ENCODE results near the gene VPS45. TPM values are rescaled to one million over a fixed set of nuclear protein-coding genes. Genes with fewer than 3 reads are reported as not detected.

The VPS45 gene
- total and polyA plus RNA-seq, 8 donors, result 7.4 to 23.7 (median 13.2) TPM

- H3K36me3 ChIP-seq, result no peaks in the 10 kb centered on the region
- FAIRE-seq (no peak), DNase-seq (no peak), ATAC-seq (no peak)
- intact Hi-C loops (cut with DNase I), result loop anchor here in 1 of 3 donors (10.0 kb wide), 1 partner anchor 62 kb away; no protein-coding TSS in a partner anchor
- peaks cover 0 to under 1% (median 0%) of the 10 kb centered on the region in 3 donors for H3K4me1 ChIP-seq
- no peak overlapping the region for H3K4me3 ChIP-seq
- H3K9me3 ChIP-seq, result no peaks in the 10 kb centered on the region
- TF ChIP-seq, protein P1, sequence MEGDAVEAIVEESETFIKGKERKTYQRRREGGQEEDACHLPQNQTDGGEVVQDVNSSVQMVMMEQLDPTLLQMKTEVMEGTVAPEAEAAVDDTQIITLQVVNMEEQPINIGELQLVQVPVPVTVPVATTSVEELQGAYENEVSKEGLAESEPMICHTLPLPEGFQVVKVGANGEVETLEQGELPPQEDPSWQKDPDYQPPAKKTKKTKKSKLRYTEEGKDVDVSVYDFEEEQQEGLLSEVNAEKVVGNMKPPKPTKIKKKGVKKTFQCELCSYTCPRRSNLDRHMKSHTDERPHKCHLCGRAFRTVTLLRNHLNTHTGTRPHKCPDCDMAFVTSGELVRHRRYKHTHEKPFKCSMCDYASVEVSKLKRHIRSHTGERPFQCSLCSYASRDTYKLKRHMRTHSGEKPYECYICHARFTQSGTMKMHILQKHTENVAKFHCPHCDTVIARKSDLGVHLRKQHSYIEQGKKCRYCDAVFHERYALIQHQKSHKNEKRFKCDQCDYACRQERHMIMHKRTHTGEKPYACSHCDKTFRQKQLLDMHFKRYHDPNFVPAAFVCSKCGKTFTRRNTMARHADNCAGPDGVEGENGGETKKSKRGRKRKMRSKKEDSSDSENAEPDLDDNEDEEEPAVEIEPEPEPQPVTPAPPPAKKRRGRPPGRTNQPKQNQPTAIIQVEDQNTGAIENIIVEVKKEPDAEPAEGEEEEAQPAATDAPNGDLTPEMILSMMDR (IDR thresholded peaks at IDR 0.05), result no peak
- 78 to 86% methylated on average over 16 of the region's 16 CpGs for WGBS, 2 donors
- H3K27ac ChIP-seq, result no peak overlapping the region
- H3K27me3 ChIP-seq, result no peaks in the 10 kb centered on the region
These were observed 89.5 kb downstream of the VPS45 start for GRCh38 chr1:150156868-150157603.

DNA sequence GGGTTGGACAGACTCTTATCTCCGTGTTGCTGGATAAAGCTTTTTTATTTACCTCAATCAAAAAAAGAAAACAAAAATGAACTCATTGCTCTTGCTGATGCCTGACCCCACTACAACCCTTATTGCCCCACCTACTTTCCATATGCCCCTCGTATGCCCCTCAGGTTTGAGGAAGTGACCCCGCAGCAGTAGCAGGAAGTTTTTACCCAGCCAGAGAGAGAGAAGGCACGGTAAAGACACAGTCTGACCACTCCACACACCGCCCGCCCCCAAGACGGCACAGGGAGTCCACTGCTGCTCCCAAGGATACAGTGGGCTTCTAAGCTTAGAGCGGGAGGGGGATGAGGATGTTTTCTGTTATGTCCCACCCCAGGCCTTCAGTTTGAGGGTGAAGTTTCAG is 92.0 kb downstream of the VPS45 start:
- Histone ChIP-seq H3K27me3 (no peaks in the 10 kb centered on the region), H3K27ac (no peak overlapping the region), H3K4me1 (peaks cover 0 to 6% (median 0%) of the 10 kb centered on the region in 3 donors), H3K4me3 (no peak overlapping the region), H3K36me3 (no peaks in the 10 kb centered on the region), H3K9me3 (no peaks in the 10 kb centered on the region)
- ATAC-seq (peak in 1 of 4 donors; percentile 17), DNase-seq (no peak), FAIRE-seq (no peak)
- TF ChIP-seq, protein P1 (IDR thresholded peaks at IDR 0.05), result no peak
- 77 to 79% methylated on average over 8 of the region's 8 CpGs for WGBS, 2 donors
- intact Hi-C loops (cut with DNase I), result loop anchor here in 1 of 3 donors (10.0 kb wide), 1 partner anchor 65 kb away; no protein-coding TSS in a partner anchor

DNA sequence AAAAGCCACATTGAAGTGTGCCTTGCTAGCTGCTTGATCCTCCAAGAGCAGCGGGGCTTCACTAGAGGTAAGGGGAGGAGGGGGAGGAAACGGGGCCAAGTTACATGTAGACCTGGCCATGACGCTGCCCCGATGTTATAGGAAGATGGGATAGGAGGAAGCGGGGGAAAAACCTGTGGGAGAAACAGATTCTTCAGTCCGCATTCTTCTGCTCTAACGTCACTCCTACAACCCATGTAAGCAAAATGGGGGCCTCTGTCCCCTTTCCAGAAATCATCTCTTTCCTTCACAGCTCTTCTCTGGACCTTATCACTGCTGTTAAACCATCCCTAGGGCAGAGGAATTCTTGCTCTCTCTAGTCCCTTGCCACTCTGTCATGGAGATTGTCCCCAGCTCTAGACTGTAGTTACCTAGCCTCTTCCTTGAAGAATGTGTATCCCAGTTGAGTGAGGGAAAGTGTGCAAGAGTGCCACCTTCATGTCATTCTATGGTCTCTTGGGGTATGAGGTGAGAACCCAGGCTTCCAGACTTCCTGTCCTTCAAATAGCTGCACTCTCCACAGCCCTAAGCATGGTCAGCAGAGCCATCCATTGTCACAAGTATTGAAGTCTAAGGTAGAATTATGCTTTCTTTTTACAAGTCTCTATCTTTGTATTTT is 93.5 kb downstream of the VPS45 start:
- Histone ChIP-seq H3K27ac (peak overlapping the region in 1 of 4 donors; percentile 13), H3K4me1 (peaks cover 0 to 11% (median 0%) of the 10 kb centered on the region in 3 donors), H3K27me3 (no peaks in the 10 kb centered on the region), H3K4me3 (no peak overlapping the region), H3K9me3 (no peaks in the 10 kb centered on the region), H3K36me3 (no peaks in the 10 kb centered on the region)
- TF ChIP-seq, protein P1 (IDR thresholded peaks at IDR 0.05), result no peak
- WGBS, 2 donors, result 72 to 96% methylated on average over 7 of the region's 7 CpGs
- DNase-seq, result no peak
- FAIRE-seq, result no peak
- intact Hi-C loops (cut with DNase I), result no loop called here
- ATAC-seq, result no peak

DNA sequence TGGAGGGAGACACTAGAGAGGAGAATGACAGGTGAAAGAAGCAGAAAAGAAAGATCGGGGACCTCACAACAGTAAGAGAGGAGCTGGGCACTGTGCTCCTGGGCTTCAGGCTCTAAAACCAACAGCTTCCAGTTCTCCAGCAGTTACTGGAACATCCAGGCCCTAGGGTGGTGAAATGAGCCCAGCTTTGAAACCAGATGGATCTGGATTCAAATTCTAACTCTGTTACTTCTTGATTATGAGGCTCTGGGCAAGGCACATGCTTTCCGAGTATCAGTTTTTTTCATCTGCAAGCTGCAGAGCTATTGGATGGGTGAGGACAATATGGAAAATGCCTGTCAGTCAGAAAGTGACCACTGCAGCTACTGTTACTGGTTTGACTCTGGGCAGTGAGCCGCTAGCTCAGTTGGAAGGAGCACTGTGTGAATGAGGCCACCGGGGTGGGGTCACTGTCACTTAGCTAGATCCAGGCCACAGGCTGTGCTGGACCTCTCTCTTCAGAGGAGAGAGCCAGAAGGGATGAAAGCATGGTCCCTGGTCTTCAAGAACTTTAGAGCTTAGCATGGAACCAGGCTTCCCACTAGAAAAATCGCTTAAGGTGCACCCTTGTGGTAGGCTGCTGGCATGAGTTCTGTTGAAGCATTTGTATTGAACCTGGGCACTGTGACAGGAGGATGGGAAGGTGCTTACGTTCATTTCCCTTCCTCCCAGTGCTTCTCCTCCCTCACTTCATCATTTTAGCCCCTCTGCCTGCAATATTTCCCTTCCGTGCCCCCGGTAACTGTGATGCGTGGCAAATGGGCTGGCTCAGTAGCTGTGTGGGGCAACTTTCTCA is 94.4 kb downstream of the VPS45 start:
- WGBS, 2 donors, result 79 to 86% methylated on average over 9 of the region's 9 CpGs

More for the DNA sequence above, 94.4 kb downstream of the VPS45 start:
- Histone ChIP-seq H3K9me3 (no peaks in the 10 kb centered on the region), H3K4me3 (no peak overlapping the region), H3K27me3 (no peaks in the 10 kb centered on the region), H3K27ac (peak overlapping the region in 3 of 4 donors; percentile 48 to 77 (median 77)), H3K36me3 (no peaks in the 10 kb centered on the region), H3K4me1 (peaks cover 0 to 11% (median 0%) of the 10 kb centered on the region in 3 donors)
- no peak for ATAC-seq
- DNase-seq, result no peak
- no peak for FAIRE-seq
- TF ChIP-seq, protein P1 (IDR thresholded peaks at IDR 0.05), result no peak
- intact Hi-C loops (cut with DNase I), result no loop called here

Data from pancreas (tissue), 10 donors.